Measurements from ENCODE around the gene ITGAE. TPM values are rescaled to one million over a fixed set of nuclear protein-coding genes. Genes with fewer than 3 reads are reported as not detected.

Gene ITGAE
- polyA plus RNA-seq, 2 of the 4 experiments (the other 2 are of a cell fraction) = 154 to 156 TPM

DNA sequence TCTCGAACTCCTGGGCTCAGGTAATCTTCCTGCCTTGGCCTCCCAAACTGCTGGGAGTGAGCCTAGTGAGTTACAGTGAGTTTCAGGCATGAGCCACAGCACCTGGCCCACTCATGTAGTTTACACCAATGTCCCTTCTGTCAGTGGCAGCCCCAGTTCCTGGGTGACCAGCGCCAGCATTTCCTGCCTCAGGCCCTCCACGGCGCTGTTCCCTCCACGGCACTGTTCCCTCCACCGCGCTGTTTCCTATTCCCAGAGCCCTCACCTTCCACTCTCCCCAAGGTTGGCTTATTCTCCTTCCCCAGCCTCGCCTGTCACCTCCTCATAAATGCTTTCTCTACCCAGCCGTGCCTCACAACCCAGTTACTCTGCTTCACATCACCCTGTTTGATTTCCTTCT is 32.6 kb downstream of the ITGAE start:
- Histone ChIP-seq H3K9me3 (no peaks in the 10 kb centered on the region), H3K4me1 (peaks cover 3% of the 10 kb centered on the region), H3K27ac (no peak overlapping the region), H3K4me3 (no peak overlapping the region), H3K4me2 (no peak overlapping the region)
- ATAC-seq = no peak
- DNase-seq (ENCODE audit: low read depth in 1 of 2, low spot score in 1 of 2) = no peak
- 79% methylated on average over 9 of the region's 9 CpGs for WGBS (ENCODE audit: missing lambda C conversion rate)
- TF ChIP-seq, protein P1, sequence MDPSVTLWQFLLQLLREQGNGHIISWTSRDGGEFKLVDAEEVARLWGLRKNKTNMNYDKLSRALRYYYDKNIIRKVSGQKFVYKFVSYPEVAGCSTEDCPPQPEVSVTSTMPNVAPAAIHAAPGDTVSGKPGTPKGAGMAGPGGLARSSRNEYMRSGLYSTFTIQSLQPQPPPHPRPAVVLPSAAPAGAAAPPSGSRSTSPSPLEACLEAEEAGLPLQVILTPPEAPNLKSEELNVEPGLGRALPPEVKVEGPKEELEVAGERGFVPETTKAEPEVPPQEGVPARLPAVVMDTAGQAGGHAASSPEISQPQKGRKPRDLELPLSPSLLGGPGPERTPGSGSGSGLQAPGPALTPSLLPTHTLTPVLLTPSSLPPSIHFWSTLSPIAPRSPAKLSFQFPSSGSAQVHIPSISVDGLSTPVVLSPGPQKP (IDR thresholded peaks at IDR 0.05; ENCODE audit: low read depth, low read length) = no peak
- no peak for TF ChIP-seq RARB (CRISPR knock-in tag; IDR thresholded peaks at IDR 0.05)
- TF ChIP-seq EP300 (IDR thresholded peaks at IDR 0.05) = no peak
- no peak for TF ChIP-seq ZNF302 (CRISPR knock-in tag; IDR thresholded peaks at IDR 0.05)
- TF ChIP-seq CHD2 (IDR thresholded peaks at IDR 0.05; ENCODE audit: low read length, partially characterized antibody) = no peak
- no peak for TF ChIP-seq ZFP36 (IDR thresholded peaks at IDR 0.05; ENCODE audit: borderline replicate concordance, partially characterized antibody)
- TF ChIP-seq CHD4 (IDR thresholded peaks at IDR 0.05; ENCODE audit: borderline replicate concordance) = no peak
- CTCF ChIA-PET = interaction anchor here (0.6 to 2.0 kb wide), 3 partner anchors 19 to 59 kb away, joined by 3 to 15 read pairs (median 7); no protein-coding TSS in a partner anchor
- no peak for FAIRE-seq
- POLR2A ChIA-PET = no interaction called here

DNA sequence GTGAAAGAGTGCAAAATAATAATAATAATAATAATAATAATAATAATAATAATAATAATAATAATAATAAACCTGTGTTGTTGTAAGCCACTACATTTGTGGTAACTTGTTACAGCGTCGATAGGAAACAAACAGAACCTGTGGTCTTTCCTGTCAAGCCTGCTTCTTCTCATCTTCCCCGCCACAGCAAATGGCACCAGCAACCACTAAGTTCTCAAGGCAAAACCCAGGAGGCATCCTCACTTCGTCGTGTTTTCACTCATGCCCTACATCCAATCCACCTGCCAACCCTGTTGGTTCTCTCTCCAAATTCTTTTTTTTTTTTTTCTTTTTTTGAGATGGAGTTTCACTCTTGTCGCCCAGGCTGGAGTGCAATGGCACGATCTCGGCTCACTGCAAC is 34.2 kb downstream of the ITGAE start:
- no peak overlapping the region for H3K4me2 ChIP-seq
- TF ChIP-seq, protein P2, sequence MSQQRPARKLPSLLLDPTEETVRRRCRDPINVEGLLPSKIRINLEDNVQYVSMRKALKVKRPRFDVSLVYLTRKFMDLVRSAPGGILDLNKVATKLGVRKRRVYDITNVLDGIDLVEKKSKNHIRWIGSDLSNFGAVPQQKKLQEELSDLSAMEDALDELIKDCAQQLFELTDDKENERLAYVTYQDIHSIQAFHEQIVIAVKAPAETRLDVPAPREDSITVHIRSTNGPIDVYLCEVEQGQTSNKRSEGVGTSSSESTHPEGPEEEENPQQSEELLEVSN (IDR thresholded peaks at IDR 0.05; ENCODE audit: borderline replicate concordance, low read depth) = no peak
- no peak for TF ChIP-seq POLR2AphosphoS2 (conservative IDR thresholded peaks at IDR 0.05; ENCODE audit: low read length)
- no peak for TF ChIP-seq SMC3 (IDR thresholded peaks at IDR 0.05)
- no peak for TF ChIP-seq RCOR1 (IDR thresholded peaks at IDR 0.05; ENCODE audit: low read depth, low read length)
- no peak for TF ChIP-seq ZSCAN20 (CRISPR knock-in tag; IDR thresholded peaks at IDR 0.05)
- TF ChIP-seq, protein P3, sequence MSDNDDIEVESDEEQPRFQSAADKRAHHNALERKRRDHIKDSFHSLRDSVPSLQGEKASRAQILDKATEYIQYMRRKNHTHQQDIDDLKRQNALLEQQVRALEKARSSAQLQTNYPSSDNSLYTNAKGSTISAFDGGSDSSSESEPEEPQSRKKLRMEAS (IDR thresholded peaks at IDR 0.05) = no peak
- TF ChIP-seq PHF8 (IDR thresholded peaks at IDR 0.05; ENCODE audit: borderline replicate concordance, low read depth) = no peak
- no peak for FAIRE-seq
- H3K4me1 ChIP-seq = no peaks in the 10 kb centered on the region
- DNase-seq (ENCODE audit: low read depth in 1 of 2, low spot score in 1 of 2) = no peak
- no peak overlapping the region for H3K4me3 ChIP-seq
- ChIA-PET POLR2A (no interaction called here), CTCF (interaction anchor here (1.9 to 2.3 kb wide), 2 partner anchors 15 to 29 kb away, joined by 5 to 6 read pairs; no protein-coding TSS in a partner anchor)
- no peak overlapping the region for H3K27ac ChIP-seq
- H3K9me3 ChIP-seq = no peaks in the 10 kb centered on the region
- no peak for ATAC-seq
- 88% methylated on average over 8 of the region's 8 CpGs for WGBS (ENCODE audit: missing lambda C conversion rate)

DNA sequence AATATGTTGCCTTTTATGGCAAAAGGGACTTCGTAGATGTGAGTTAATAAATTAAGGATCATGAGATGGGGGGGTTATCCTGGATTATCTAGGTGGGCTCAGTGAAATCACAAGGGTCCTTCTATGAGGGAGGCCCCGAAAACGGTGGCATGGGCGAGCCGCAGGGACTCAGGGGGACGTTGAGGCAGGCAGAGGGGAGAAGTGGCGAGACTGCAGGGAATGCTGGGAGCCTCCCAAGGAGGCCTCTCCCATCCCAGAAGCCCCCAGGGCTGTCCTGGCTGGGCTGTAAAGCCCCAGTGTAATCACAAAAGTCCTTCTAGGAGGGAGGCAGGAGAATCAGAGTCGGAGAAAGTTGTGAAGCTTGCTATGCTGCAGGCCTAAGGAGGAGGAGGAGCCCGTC is 35.0 kb downstream of the ITGAE start:
- no peak for ATAC-seq
- POLR2A ChIA-PET = no interaction called here
- WGBS (ENCODE audit: missing lambda C conversion rate) = 71% methylated on average over 9 of the region's 9 CpGs
- Histone ChIP-seq H3K27ac (no peak overlapping the region), H3K9me3 (no peaks in the 10 kb centered on the region), H3K4me2 (no peak overlapping the region), H3K4me3 (no peak overlapping the region), H3K4me1 (no peaks in the 10 kb centered on the region)
- CTCF ChIA-PET = interaction anchor here (1.9 to 2.3 kb wide), 2 partner anchors 14 to 28 kb away, joined by 5 to 6 read pairs; no protein-coding TSS in a partner anchor
- TF ChIP-seq, protein P2 (IDR thresholded peaks at IDR 0.05; ENCODE audit: borderline replicate concordance, low read depth) = no peak
- TF ChIP-seq POLR2A (IDR thresholded peaks at IDR 0.05; ENCODE audit: low read length) (no peak), NPAS2 (CRISPR knock-in tag; IDR thresholded peaks at IDR 0.05; ENCODE audit: borderline replicate concordance) (no peak), CBX2 (IDR thresholded peaks at IDR 0.05; ENCODE audit: borderline replicate concordance, low read depth) (no peak), JUN (IDR thresholded peaks at IDR 0.05) (no peak), KDM5A (IDR thresholded peaks at IDR 0.05) (no peak), ZSCAN20 (CRISPR knock-in tag; IDR thresholded peaks at IDR 0.05) (no peak), TFCP2L1 (CRISPR knock-in tag; IDR thresholded peaks at IDR 0.05) (no peak), HDAC2 (IDR thresholded peaks at IDR 0.05) (no peak), ZNF302 (CRISPR knock-in tag; IDR thresholded peaks at IDR 0.05) (no peak), MAFK (IDR thresholded peaks at IDR 0.05; ENCODE audit: partially characterized antibody) (no peak), CHD2 (IDR thresholded peaks at IDR 0.05; ENCODE audit: low read length, partially characterized antibody) (no peak)
- TF ChIP-seq, protein P3 (IDR thresholded peaks at IDR 0.05) = no peak
- DNase-seq (ENCODE audit: low read depth in 1 of 2, low spot score in 1 of 2) = no peak
- no peak for FAIRE-seq

Data from A549 (cell line).